Body of pancreas (tissue), 4 donors: Measurements from ENCODE around the gene IFT88. TPM values are rescaled to one million over a fixed set of nuclear protein-coding genes. Genes with fewer than 3 reads are reported as not detected.
A peak's percentile ranks its signal among the peaks of the same experiment; 100 is the strongest.

Experiments used
- ATAC-seq: fragments of 150-250 bp; one replicate; pipeline ENCODE4 v1.9.1; 2016
- DNase-seq, 4 donors: peaks; one replicate each; pipeline ENCODE4 v3.0.0-alpha.2; 2019
- H3K27ac ChIP-seq, 4 donors: fragments of 200-600 bp; sonication (generic); 1 replicate in 3 of 4; 2 replicates in 1 of 4; pipeline versions ENCODE4 v1.5.1 to v1.6.1; 2016 to 2019; ENCODE audit warnings: mild to moderate bottlenecking in 1 of 4, mixed read lengths in 1 of 4, moderate library complexity in 1 of 4
- H3K27me3 ChIP-seq, 2 donors: fragments of 200-600 bp; sonication (generic); one replicate each; pipeline ENCODE4 v1.6.0; 2016; ENCODE audit warnings: mild to moderate bottlenecking in 1 of 2
- H3K36me3 ChIP-seq, 2 donors: fragments of 200-600 bp; sonication (generic); replicated peaks in 1 of 2; 2 replicates each; pipeline ENCODE4 v1.5.1; 2016; ENCODE audit warnings: low read depth in 2 of 2; ENCODE audit not compliant: insufficient read depth in 1 of 2
- H3K4me1 ChIP-seq: fragments of 200-600 bp; sonication (generic); one replicate; pipeline ENCODE4 v1.6.0; 2016
- H3K4me3 ChIP-seq, 2 donors: fragments of 200-600 bp; sonication (generic); 1 replicate in 1 of 2; 2 replicates in 1 of 2; pipeline ENCODE4 v1.5.1; 2016 to 2019
- H3K9me3 ChIP-seq, 3 donors: fragments of 200-600 bp; sonication (generic); 1 replicate in 2 of 3; 2 replicates in 1 of 3; pipeline ENCODE4 v1.5.1; 2016
- POLR2A ChIP-seq, 3 donors: fragments of 450-650 bp; IDR thresholded peaks; one replicate each; pipeline ENCODE4 v1.6.1; 2016; ENCODE audit warnings: antibody characterized with exemption in 3 of 3, mild to moderate bottlenecking in 2 of 3
- WGBS, 2 donors: methylation state at CpG; one replicate each; pipeline ENCODE4 v1.1.5; 2017; 5-methylcytosine and 5-hydroxymethylcytosine counted together
- intact Hi-C: fragments of 100-400 bp; cut with DNase I; formaldehyde crosslinking; loops from one replicate; pipeline ENCODE4 v1.15.1; 2023
- total RNA-seq, 2 donors: library from RNA; depleted of rRNA; stranded (reverse); fragments of >200 nt; gene quantifications; one replicate each; pipeline ENCODE4 v1.1.0, GENCODE V29; 2016
- TF ChIP-seq, protein P1 (sequence below), 7 experiments: fragments of 450-650 bp in 4 of 7; fragments of 200-600 bp in 3 of 7; sonication (generic) in 3 of 7; IDR thresholded peaks; one replicate each; pipeline ENCODE4 v1.5.1; 2016 to 2019; ENCODE audit warnings: antibody characterized with exemption in 7 of 7

IFT88 gene
- total RNA-seq, 2 donors from 2014 or later = 9.6 to 16.5 TPM

DNA sequence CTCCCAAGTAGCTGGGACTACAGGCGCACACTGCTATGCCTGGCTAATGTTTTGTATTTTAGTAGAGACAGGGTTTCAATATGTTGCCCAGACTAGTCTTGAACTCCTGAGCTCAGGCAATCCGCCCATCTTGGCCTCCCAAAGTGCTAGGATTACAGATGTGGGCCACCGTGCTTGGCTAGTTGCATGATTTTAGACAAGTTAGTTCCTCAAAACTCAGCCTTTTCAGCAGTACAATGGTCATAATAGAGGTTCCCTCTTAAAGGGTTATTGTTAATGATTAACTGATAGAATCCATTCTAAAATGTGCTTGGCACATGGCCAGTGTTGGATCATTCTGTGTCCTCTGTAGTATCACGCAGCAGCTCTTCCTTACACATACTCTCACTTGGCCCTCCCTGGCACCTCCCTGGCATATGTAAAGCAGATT, 19.5 kb upstream of the IFT88 start:
- DNase-seq = peak in 2 of 4 donors; percentile 31 to 38
- Histone ChIP-seq H3K9me3 (no peaks in the 10 kb centered on the region), H3K27me3 (no peaks in the 10 kb centered on the region), H3K27ac (no peak overlapping the region), H3K4me3 (no peak overlapping the region), H3K36me3 (no peaks in the 10 kb centered on the region), H3K4me1 (no peaks in the 10 kb centered on the region)
- TF ChIP-seq, protein P1, sequence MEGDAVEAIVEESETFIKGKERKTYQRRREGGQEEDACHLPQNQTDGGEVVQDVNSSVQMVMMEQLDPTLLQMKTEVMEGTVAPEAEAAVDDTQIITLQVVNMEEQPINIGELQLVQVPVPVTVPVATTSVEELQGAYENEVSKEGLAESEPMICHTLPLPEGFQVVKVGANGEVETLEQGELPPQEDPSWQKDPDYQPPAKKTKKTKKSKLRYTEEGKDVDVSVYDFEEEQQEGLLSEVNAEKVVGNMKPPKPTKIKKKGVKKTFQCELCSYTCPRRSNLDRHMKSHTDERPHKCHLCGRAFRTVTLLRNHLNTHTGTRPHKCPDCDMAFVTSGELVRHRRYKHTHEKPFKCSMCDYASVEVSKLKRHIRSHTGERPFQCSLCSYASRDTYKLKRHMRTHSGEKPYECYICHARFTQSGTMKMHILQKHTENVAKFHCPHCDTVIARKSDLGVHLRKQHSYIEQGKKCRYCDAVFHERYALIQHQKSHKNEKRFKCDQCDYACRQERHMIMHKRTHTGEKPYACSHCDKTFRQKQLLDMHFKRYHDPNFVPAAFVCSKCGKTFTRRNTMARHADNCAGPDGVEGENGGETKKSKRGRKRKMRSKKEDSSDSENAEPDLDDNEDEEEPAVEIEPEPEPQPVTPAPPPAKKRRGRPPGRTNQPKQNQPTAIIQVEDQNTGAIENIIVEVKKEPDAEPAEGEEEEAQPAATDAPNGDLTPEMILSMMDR (IDR thresholded peaks at IDR 0.05) = no peak
- TF ChIP-seq POLR2A (IDR thresholded peaks at IDR 0.05) = no peak
- intact Hi-C loops = no loop called here
- 55 to 60% methylated on average over 4 of the region's 4 CpGs for WGBS, 2 donors
- ATAC-seq = no peak

DNA sequence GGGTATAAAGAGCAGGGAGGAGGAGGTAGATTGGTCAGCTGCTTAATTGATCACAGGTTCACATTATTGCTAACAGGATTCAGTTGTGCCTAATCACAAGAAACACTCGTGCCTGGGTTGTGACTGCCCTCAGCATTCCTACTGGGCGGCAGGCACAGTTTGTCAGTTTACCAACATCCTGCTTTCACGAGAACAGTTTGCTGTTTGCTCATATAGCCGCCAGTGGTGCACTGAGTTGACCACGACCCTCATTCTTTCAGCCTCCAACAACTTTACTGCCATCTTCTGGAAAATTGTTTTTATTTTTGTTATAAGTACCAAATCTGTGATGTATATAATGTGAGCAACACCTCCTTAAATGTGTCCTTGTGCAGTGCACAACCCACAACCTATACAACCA, 16.2 kb upstream of the IFT88 start:
- WGBS, 2 donors = 35 to 48% methylated on average over 5 of the region's 5 CpGs
- Histone ChIP-seq H3K4me3 (no peak overlapping the region), H3K4me1 (no peaks in the 10 kb centered on the region), H3K9me3 (no peaks in the 10 kb centered on the region), H3K27ac (no peak overlapping the region), H3K36me3 (no peaks in the 10 kb centered on the region), H3K27me3 (no peaks in the 10 kb centered on the region)
- TF ChIP-seq POLR2A (IDR thresholded peaks at IDR 0.05) = no peak
- TF ChIP-seq, protein P1 (IDR thresholded peaks at IDR 0.05) = no peak
- DNase-seq (no peak), ATAC-seq (no peak)
- intact Hi-C loops = no loop called here

DNA sequence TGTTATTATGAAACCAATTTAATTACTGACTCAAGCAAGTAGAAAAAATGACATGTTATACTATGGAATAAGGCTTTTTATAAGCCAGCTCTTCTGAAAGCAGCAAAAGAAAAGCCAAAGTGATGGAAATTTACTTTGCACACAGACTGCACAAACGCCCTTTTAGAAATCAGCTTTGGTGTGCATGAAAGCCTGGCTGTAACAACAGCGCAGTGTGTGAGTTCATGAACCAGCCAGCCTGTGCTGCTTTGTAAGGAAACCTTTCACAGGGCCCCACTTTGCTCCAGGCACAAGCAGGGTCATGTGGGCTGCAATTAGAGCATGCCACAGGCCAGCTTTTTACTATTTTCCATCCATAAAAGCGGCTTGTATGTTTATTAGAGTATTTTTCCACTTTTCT, 13.6 kb upstream of the IFT88 start:
- TF ChIP-seq, protein P1 (IDR thresholded peaks at IDR 0.05) = no peak
- no peak for TF ChIP-seq POLR2A (IDR thresholded peaks at IDR 0.05)
- no peaks in the 10 kb centered on the region for H3K4me1 ChIP-seq
- no peaks in the 10 kb centered on the region for H3K27me3 ChIP-seq
- DNase-seq (no peak), ATAC-seq (no peak)
- no peak overlapping the region for H3K4me3 ChIP-seq
- 67 to 68% methylated on average over 3 of the region's 3 CpGs for WGBS, 2 donors
- H3K9me3 ChIP-seq = no peaks in the 10 kb centered on the region
- intact Hi-C loops = no loop called here
- no peak overlapping the region for H3K27ac ChIP-seq
- no peaks in the 10 kb centered on the region for H3K36me3 ChIP-seq

DNA sequence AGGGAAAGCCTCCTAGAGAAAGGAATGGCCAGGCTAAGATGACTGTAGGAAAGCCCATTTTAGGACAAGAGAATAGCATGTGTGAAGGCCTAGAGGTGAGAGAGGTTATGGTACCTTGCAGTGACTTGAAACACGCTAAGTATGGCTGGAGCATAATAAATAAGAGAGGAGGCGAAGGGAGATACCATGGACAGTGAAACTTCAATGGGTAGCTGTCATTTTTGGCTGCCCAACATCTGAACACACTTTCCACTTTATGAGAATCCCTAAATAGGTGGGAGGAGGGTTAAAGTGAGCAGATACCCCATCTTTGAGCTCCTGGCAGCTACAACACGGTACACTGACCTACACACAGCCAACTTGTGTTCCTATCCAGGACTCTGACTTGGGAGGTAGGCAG, 8.0 kb upstream of the IFT88 start:
- no peaks in the 10 kb centered on the region for H3K9me3 ChIP-seq

More for the DNA sequence above, 8.0 kb upstream of the IFT88 start:
- Histone ChIP-seq H3K4me3 (no peak overlapping the region), H3K4me1 (no peaks in the 10 kb centered on the region), H3K27me3 (no peaks in the 10 kb centered on the region), H3K36me3 (no peaks in the 10 kb centered on the region), H3K27ac (no peak overlapping the region)
- ATAC-seq = no peak
- no peak for DNase-seq
- TF ChIP-seq POLR2A (IDR thresholded peaks at IDR 0.05) = no peak
- TF ChIP-seq, protein P1 (IDR thresholded peaks at IDR 0.05) = no peak
- intact Hi-C loops = no loop called here
- WGBS, 2 donors = 75 to 81% methylated on average over 3 of the region's 3 CpGs
